BLaER1 (cell line): ENCODE measurements around the gene MUC12.
A peak's percentile ranks its signal among the peaks of the same experiment; 100 is the strongest.

Experiments used
- H3K27ac ChIP-seq: shearing (Covaris generic); formaldehyde crosslinking; 2 replicates; pipeline ENCODE4 v1.8.1; 2022
- H3K27me3 ChIP-seq: shearing (Covaris generic); formaldehyde crosslinking; 2 replicates; pipeline ENCODE4 v1.8.1; 2022
- H3K36me3 ChIP-seq: shearing (Covaris generic); formaldehyde crosslinking; 2 replicates; pipeline ENCODE4 v1.8.1; 2022
- H3K4me1 ChIP-seq: shearing (Covaris generic); formaldehyde crosslinking; 2 replicates; pipeline ENCODE4 v1.8.1; 2022
- H3K4me2 ChIP-seq: shearing (Covaris generic); formaldehyde crosslinking; 2 replicates; pipeline ENCODE4 v1.8.1; 2022
- H3K4me3 ChIP-seq: shearing (Covaris generic); formaldehyde crosslinking; 2 replicates; pipeline ENCODE4 v1.8.1; 2022
- H3K9ac ChIP-seq: shearing (Covaris generic); formaldehyde crosslinking; 2 replicates; pipeline ENCODE4 v1.8.1; 2022
- H3K9me3 ChIP-seq: shearing (Covaris generic); formaldehyde crosslinking; 2 replicates; pipeline ENCODE4 v1.8.1; 2022
- H4K20me1 ChIP-seq: shearing (Covaris generic); formaldehyde crosslinking; 2 replicates; pipeline ENCODE4 v1.8.1; 2022
- Cebpa-rat ChIP-seq: shearing (Covaris generic); IDR thresholded peaks from 2 replicates; pipeline ENCODE4 v1.8.1; 2022

MUC12 gene

GRCh38 chr7:100965723-100966541, 3.4 kb upstream of the MUC12 start:
- Histone ChIP-seq H3K36me3 (no peaks in the 10 kb centered on the region), H4K20me1 (no peaks in the 10 kb centered on the region), H3K9me3 (no peaks in the 10 kb centered on the region; the same call in 1 of the 2 replicates), H3K4me1 (no peaks in the 10 kb centered on the region; the same call in 1 of the 2 replicates), H3K27ac (no peak overlapping the region), H3K4me2 (0 out of 2 replicates have a peak overlapping the region, but pooled peaks have one; percentile 20), H3K9ac (no peak overlapping the region), H3K4me3 (no peak overlapping the region), H3K27me3 (peaks cover 44% of the 10 kb centered on the region)
- no peak for TF ChIP-seq Cebpa-rat

GRCh38 chr7:100966542-100967291, 2.6 kb upstream of the MUC12 start:
- no peaks in the 10 kb centered on the region; the same call in 1 of the 2 replicates for H3K9me3 ChIP-seq
- no peak overlapping the region for H3K9ac ChIP-seq
- H3K36me3 ChIP-seq, result no peaks in the 10 kb centered on the region
- peak overlapping the region; percentile 20; the same call in 1 of the 2 replicates for H3K4me2 ChIP-seq
- no peaks in the 10 kb centered on the region for H4K20me1 ChIP-seq
- H3K27ac ChIP-seq, result no peak overlapping the region
- TF ChIP-seq Cebpa-rat, result no peak
- no peak overlapping the region for H3K4me3 ChIP-seq
- H3K4me1 ChIP-seq, result no peaks in the 10 kb centered on the region; the same call in 1 of the 2 replicates
- peaks cover 44% of the 10 kb centered on the region for H3K27me3 ChIP-seq

- TF ChIP-seq Cebpa-rat, result no peak
- Histone ChIP-seq H3K4me1 (peaks cover 5% of the 10 kb centered on the region; the same call in 1 of the 2 replicates), H3K27me3 (peaks cover 44% of the 10 kb centered on the region), H3K36me3 (no peaks in the 10 kb centered on the region), H3K27ac (no peak overlapping the region), H4K20me1 (no peaks in the 10 kb centered on the region), H3K9ac (no peak overlapping the region), H3K4me3 (no peak overlapping the region), H3K4me2 (no peak overlapping the region), H3K9me3 (no peaks in the 10 kb centered on the region; the same call in 1 of the 2 replicates)
Measured at GRCh38 chr7:100967292-100967863, 2.0 kb upstream of the MUC12 start.

- H3K9ac ChIP-seq, result no peak overlapping the region
- H4K20me1 ChIP-seq, result no peaks in the 10 kb centered on the region
- no peaks in the 10 kb centered on the region for H3K36me3 ChIP-seq
- H3K4me1 ChIP-seq, result peaks cover 5% of the 10 kb centered on the region; the same call in 1 of the 2 replicates
- no peak overlapping the region for H3K27ac ChIP-seq
- no peaks in the 10 kb centered on the region; the same call in 1 of the 2 replicates for H3K9me3 ChIP-seq
- peaks cover 44% of the 10 kb centered on the region for H3K27me3 ChIP-seq
- H3K4me3 ChIP-seq, result no peak overlapping the region
- TF ChIP-seq Cebpa-rat, result no peak
- H3K4me2 ChIP-seq, result no peak overlapping the region
Measured at GRCh38 chr7:100968031-100968430, 1.3 kb upstream of the MUC12 start.

- Histone ChIP-seq H3K36me3 (no peaks in the 10 kb centered on the region), H3K27ac (no peak overlapping the region), H3K4me1 (peaks cover 5% of the 10 kb centered on the region; the same call in 1 of the 2 replicates), H3K9ac (no peak overlapping the region), H4K20me1 (no peaks in the 10 kb centered on the region), H3K4me3 (no peak overlapping the region), H3K9me3 (peaks cover 1% of the 10 kb centered on the region), H3K27me3 (peaks cover 44% of the 10 kb centered on the region), H3K4me2 (no peak overlapping the region)
- TF ChIP-seq Cebpa-rat, result no peak
Measured at GRCh38 chr7:100968650-100969049, 715 bp upstream of the MUC12 start.

- no peak overlapping the region for H3K9ac ChIP-seq
- no peak for TF ChIP-seq Cebpa-rat
- H3K27me3 ChIP-seq, result peaks cover 27% of the 10 kb centered on the region
- no peaks in the 10 kb centered on the region for H3K36me3 ChIP-seq
- H3K4me1 ChIP-seq, result peaks cover 10% of the 10 kb centered on the region; the same call in 1 of the 2 replicates
- H3K27ac ChIP-seq, result no peak overlapping the region
- peaks cover 10% of the 10 kb centered on the region for H3K9me3 ChIP-seq
- H4K20me1 ChIP-seq, result no peaks in the 10 kb centered on the region
- no peak overlapping the region for H3K4me3 ChIP-seq
- H3K4me2 ChIP-seq, result no peak overlapping the region
Measured at GRCh38 chr7:100971111-100972001, 2.0 kb downstream of the MUC12 start.

GRCh38 chr7:100972002-100972347, 2.6 kb downstream of the MUC12 start:
- Histone ChIP-seq H4K20me1 (no peaks in the 10 kb centered on the region), H3K9ac (no peak overlapping the region), H3K4me2 (no peak overlapping the region), H3K27ac (no peak overlapping the region), H3K36me3 (no peaks in the 10 kb centered on the region), H3K9me3 (peaks cover 10% of the 10 kb centered on the region; the same call in 1 of the 2 replicates), H3K4me1 (peaks cover 10% of the 10 kb centered on the region; the same call in 1 of the 2 replicates), H3K27me3 (peaks cover 21% of the 10 kb centered on the region), H3K4me3 (no peak overlapping the region)
- TF ChIP-seq Cebpa-rat, result no peak

GRCh38 chr7:100974021-100974420, 4.7 kb downstream of the MUC12 start:
- no peak overlapping the region for H3K4me2 ChIP-seq
- TF ChIP-seq Cebpa-rat, result no peak
- H3K27ac ChIP-seq, result no peak overlapping the region
- no peaks in the 10 kb centered on the region for H4K20me1 ChIP-seq
- H3K4me3 ChIP-seq, result no peak overlapping the region
- H3K9ac ChIP-seq, result no peak overlapping the region
- peaks cover under 1% of the 10 kb centered on the region; the same call in 1 of the 2 replicates for H3K27me3 ChIP-seq
- H3K36me3 ChIP-seq, result no peaks in the 10 kb centered on the region
- H3K4me1 ChIP-seq, result peaks cover 10% of the 10 kb centered on the region; the same call in 1 of the 2 replicates
- H3K9me3 ChIP-seq, result peaks cover 10% of the 10 kb centered on the region; the same call in 1 of the 2 replicates
